GM19438 (cell line): ENCODE results near the gene SNTA1.
A peak's percentile ranks its signal among the peaks of the same experiment; 100 is the strongest.
"Not testable (repeated sequence)": the region's sequence is repeated elsewhere in the genome, so short reads cannot be mapped to it uniquely, and the experiment has no call there.

Experiments
- ATAC-seq: cut with Tn5 transposase; IDR thresholded peaks from one replicate; pipeline ENCODE4 v1.9.1; 2021; ENCODE audit warnings: low read depth; ENCODE audit not compliant: unreplicated experiment

The SNTA1 gene

GRCh38 chr20:33466303-33466646 is 22.7 kb upstream of the SNTA1 start:
- ATAC-seq = no peak

- no peak for ATAC-seq
Observed at GRCh38 chr20:33465481-33466302, 22.1 kb upstream of the SNTA1 start.

GRCh38 chr20:33464759-33465158 is 21.2 kb upstream of the SNTA1 start:
- not testable (repeated sequence) for ATAC-seq

- ATAC-seq = no peak
Observed at GRCh38 chr20:33463332-33464101, 20.0 kb upstream of the SNTA1 start.

- no peak for ATAC-seq
Observed at GRCh38 chr20:33460711-33461110, 17.1 kb upstream of the SNTA1 start.

- no peak for ATAC-seq
Observed at GRCh38 chr20:33459599-33459998, 16.0 kb upstream of the SNTA1 start.

GRCh38 chr20:33456916-33457642 is 13.5 kb upstream of the SNTA1 start:
- ATAC-seq = not testable (repeated sequence)

GRCh38 chr20:33450867-33451266 is 7.3 kb upstream of the SNTA1 start:
- ATAC-seq = no peak

GRCh38 chr20:33445881-33446625 is 2.5 kb upstream of the SNTA1 start:
- no peak for ATAC-seq

GRCh38 chr20:33444797-33445560 is 1.4 kb upstream of the SNTA1 start:
- no peak for ATAC-seq

- peak; percentile 17 for ATAC-seq
Observed at GRCh38 chr20:33443006-33443511, 504 bp downstream of the SNTA1 start.

GRCh38 chr20:33442136-33443005 is 1.2 kb downstream of the SNTA1 start:
- ATAC-seq = no peak

- ATAC-seq = no peak
Observed at GRCh38 chr20:33441142-33441955, 2.2 kb downstream of the SNTA1 start.

- not testable (repeated sequence) for ATAC-seq
Observed at GRCh38 chr20:33440562-33440961, 3.0 kb downstream of the SNTA1 start.

- no peak for ATAC-seq
Observed at GRCh38 chr20:33438481-33438880, 5.1 kb downstream of the SNTA1 start.

GRCh38 chr20:33437141-33437911 is 6.2 kb downstream of the SNTA1 start:
- no peak for ATAC-seq

- ATAC-seq = no peak
Observed at GRCh38 chr20:33434434-33434833, 9.1 kb downstream of the SNTA1 start.
